WI38 (cell line): ENCODE measurements around the gene XPA.

Experiments used
- H3K4me3 ChIP-seq: 2 replicates; pipeline ENCODE4 v1.5.1; 2011; ENCODE audit warnings: low read depth, mild to moderate bottlenecking, control low read depth, low read length
- TF ChIP-seq, protein P1 (sequence below): IDR thresholded peaks from 2 replicates; pipeline ENCODE4 v1.5.1; 2012; ENCODE audit warnings: low read depth, mild to moderate bottlenecking, control low read depth, low read length

Gene XPA

GRCh38 chr9:97711223-97711626 is 14.1 kb upstream of the XPA start:
- no peak overlapping the region for H3K4me3 ChIP-seq
- TF ChIP-seq, protein P1, sequence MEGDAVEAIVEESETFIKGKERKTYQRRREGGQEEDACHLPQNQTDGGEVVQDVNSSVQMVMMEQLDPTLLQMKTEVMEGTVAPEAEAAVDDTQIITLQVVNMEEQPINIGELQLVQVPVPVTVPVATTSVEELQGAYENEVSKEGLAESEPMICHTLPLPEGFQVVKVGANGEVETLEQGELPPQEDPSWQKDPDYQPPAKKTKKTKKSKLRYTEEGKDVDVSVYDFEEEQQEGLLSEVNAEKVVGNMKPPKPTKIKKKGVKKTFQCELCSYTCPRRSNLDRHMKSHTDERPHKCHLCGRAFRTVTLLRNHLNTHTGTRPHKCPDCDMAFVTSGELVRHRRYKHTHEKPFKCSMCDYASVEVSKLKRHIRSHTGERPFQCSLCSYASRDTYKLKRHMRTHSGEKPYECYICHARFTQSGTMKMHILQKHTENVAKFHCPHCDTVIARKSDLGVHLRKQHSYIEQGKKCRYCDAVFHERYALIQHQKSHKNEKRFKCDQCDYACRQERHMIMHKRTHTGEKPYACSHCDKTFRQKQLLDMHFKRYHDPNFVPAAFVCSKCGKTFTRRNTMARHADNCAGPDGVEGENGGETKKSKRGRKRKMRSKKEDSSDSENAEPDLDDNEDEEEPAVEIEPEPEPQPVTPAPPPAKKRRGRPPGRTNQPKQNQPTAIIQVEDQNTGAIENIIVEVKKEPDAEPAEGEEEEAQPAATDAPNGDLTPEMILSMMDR: no peak

DNA sequence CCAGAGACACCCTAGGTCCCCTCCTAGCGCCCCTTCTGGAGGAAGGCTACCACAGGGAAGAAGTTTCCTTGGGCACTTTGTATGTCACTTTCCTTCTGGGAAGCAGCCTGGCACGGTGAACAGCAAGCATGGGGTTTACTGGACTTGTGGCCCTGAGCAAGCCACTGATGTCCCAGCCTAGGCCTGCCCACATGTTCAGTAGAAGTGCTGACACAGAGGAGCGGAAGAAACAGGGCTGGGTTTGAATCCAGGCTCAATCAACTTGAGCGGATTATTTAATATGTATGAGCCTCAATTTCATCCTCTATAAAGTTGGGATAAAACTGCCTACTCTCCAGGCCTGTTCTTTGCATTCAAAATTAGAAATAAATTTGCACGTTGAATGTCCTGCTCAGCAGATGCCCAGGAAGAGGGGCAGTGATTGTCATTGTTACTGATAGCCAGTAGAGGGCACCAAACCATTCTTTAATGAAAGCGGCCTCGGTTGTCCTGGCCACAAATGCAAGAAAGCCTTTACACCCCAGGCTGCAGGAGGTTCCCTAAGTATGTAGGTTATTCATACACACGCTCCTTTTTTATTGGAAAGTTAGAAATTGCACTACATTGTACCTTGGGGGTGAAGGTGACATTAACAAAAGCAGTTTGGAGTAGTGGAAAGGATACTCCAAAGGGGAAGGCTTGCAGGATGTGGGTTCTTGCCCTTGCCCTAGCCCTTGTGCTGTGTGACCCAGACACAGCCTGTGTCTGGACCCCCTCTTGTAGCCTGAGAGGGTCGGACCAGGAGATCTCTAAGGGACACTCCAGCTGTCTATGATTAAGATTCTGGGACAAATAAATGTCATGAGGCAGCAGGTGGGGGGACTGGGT is 13.4 kb upstream of the XPA start:
- no peak overlapping the region for H3K4me3 ChIP-seq
- TF ChIP-seq, protein P1: peak; percentile 54; the same call in 1 of the 2 replicates

DNA sequence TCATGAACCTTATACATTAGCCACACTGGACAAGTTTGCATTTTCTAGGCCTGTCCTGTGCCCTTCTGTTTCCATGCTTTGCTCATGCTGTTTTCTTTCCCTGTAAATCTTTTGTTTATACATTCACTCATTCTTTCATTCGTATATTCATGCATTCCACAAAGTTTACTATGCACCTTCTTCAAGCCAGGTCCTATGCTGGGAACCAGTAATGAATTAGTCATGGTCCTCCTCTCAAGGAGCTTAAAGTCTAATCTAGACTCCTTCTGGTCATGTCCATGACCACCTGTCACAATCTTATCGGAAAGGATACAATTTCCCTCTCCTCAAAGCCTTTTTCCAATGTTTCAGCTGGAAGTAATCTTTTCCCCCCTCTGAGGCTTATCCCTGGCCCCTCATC is 9.1 kb upstream of the XPA start:
- H3K4me3 ChIP-seq: no peak overlapping the region
- TF ChIP-seq, protein P1: no peak

GRCh38 chr9:97705354-97705950 is 8.3 kb upstream of the XPA start:
- no peak overlapping the region for H3K4me3 ChIP-seq
- TF ChIP-seq, protein P1: no peak

- TF ChIP-seq, protein P1: no peak
- no peak overlapping the region for H3K4me3 ChIP-seq
These were observed 7.7 kb upstream of the XPA start for GRCh38 chr9:97704851-97705250.

GRCh38 chr9:97704345-97704677 is 7.2 kb upstream of the XPA start:
- no peak overlapping the region; the same call in 1 of the 2 replicates for H3K4me3 ChIP-seq
- TF ChIP-seq, protein P1: no peak
